Middle frontal gyrus (tissue), 1 donor: ENCODE measurements around the gene HNRNPH1.
"Not testable (repeated sequence)": the region's sequence is repeated elsewhere in the genome, so short reads cannot be mapped to it uniquely, and the experiment has no call there.

Experiments
- DNase-seq: peaks from one replicate; pipeline ENCODE4 v3.0.0-alpha.2; 2015; ENCODE audit warnings: low spot score; ENCODE audit errors: extremely low spot score

HNRNPH1 gene

GRCh38 chr5:179623003-179623905 lies at the start of gene HNRNPH1:
HNRNPH1 (minus strand) TSS chr5:179623671; CDS start chr5:179623133, 538 bp downstream.
- DNase-seq, result peak; percentile 97

- no peak for DNase-seq
Observed at GRCh38 chr5:179668391-179668790, 44.9 kb upstream of the HNRNPH1 start.

GRCh38 chr5:179661647-179662046 lies 38.2 kb upstream of the HNRNPH1 start:
- not testable (repeated sequence) for DNase-seq

GRCh38 chr5:179658179-179658856 lies 34.8 kb upstream of the HNRNPH1 start:
- not testable (repeated sequence) for DNase-seq

GRCh38 chr5:179657302-179658178 lies 34.1 kb upstream of the HNRNPH1 start:
- DNase-seq, result not testable (repeated sequence)

- not testable (repeated sequence) for DNase-seq
Observed at GRCh38 chr5:179653135-179653534, 29.7 kb upstream of the HNRNPH1 start.

GRCh38 chr5:179650245-179650644 lies 26.8 kb upstream of the HNRNPH1 start:
- not testable (repeated sequence) for DNase-seq

- DNase-seq, result not testable (repeated sequence)
Observed at GRCh38 chr5:179649166-179649703, 25.8 kb upstream of the HNRNPH1 start.

- no peak for DNase-seq
Observed at GRCh38 chr5:179648410-179648809, 24.9 kb upstream of the HNRNPH1 start.

GRCh38 chr5:179644766-179645165 lies 21.3 kb upstream of the HNRNPH1 start:
- DNase-seq, result not testable (repeated sequence)

GRCh38 chr5:179643141-179643920 lies 19.9 kb upstream of the HNRNPH1 start:
- DNase-seq, result not testable (repeated sequence)

- DNase-seq, result not testable (repeated sequence)
Observed at GRCh38 chr5:179642626-179643025, 19.2 kb upstream of the HNRNPH1 start.

- DNase-seq, result not testable (repeated sequence)
Observed at GRCh38 chr5:179641745-179642144, 18.3 kb upstream of the HNRNPH1 start.

- DNase-seq, result not testable (repeated sequence)
Observed at GRCh38 chr5:179639296-179639695, 15.8 kb upstream of the HNRNPH1 start.

- DNase-seq, result not testable (repeated sequence)
Observed at GRCh38 chr5:179634370-179635172, 11.1 kb upstream of the HNRNPH1 start.

- not testable (repeated sequence) for DNase-seq
Observed at GRCh38 chr5:179633501-179634369, 10.3 kb upstream of the HNRNPH1 start.

- no peak for DNase-seq
Observed at GRCh38 chr5:179624841-179625271, 1.4 kb upstream of the HNRNPH1 start.
